ENCODE measurements around the gene MBOAT7.
A peak's percentile ranks its signal among the peaks of the same experiment; 100 is the strongest.
"Not testable (repeated sequence)": the region's sequence is repeated elsewhere in the genome, so short reads cannot be mapped to it uniquely, and the experiment has no call there.

The MBOAT7 gene, protein sequence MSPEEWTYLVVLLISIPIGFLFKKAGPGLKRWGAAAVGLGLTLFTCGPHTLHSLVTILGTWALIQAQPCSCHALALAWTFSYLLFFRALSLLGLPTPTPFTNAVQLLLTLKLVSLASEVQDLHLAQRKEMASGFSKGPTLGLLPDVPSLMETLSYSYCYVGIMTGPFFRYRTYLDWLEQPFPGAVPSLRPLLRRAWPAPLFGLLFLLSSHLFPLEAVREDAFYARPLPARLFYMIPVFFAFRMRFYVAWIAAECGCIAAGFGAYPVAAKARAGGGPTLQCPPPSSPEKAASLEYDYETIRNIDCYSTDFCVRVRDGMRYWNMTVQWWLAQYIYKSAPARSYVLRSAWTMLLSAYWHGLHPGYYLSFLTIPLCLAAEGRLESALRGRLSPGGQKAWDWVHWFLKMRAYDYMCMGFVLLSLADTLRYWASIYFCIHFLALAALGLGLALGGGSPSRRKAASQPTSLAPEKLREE

GRCh38 chr19:54189145-54189734 is at the start of gene MBOAT7:
MBOAT7 (minus strand) TSS chr19:54189580; CDS start chr19:54188508, 1,072 bp downstream.
- DNase-seq: no peak

DNA sequence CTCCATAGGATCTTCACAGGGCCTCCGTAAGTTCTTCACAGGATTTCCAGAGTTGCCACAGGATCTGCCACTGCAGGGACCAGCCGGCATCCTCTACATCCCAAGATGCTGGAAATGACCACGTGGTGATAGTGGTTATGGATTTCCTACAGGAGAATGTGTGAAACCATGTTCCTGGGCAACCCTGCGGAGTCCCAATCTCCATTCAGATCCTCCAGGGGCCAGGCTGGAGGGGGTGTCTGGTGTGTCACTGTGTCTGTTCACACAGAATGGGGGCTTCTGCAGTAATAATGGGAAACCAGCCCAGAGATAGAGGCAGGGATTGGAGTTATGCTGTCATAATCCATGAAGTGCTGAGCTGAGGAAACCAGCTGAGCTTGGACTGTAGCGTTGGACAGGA is 44.6 kb upstream of the MBOAT7 start:
- DNase-seq: no peak

DNA sequence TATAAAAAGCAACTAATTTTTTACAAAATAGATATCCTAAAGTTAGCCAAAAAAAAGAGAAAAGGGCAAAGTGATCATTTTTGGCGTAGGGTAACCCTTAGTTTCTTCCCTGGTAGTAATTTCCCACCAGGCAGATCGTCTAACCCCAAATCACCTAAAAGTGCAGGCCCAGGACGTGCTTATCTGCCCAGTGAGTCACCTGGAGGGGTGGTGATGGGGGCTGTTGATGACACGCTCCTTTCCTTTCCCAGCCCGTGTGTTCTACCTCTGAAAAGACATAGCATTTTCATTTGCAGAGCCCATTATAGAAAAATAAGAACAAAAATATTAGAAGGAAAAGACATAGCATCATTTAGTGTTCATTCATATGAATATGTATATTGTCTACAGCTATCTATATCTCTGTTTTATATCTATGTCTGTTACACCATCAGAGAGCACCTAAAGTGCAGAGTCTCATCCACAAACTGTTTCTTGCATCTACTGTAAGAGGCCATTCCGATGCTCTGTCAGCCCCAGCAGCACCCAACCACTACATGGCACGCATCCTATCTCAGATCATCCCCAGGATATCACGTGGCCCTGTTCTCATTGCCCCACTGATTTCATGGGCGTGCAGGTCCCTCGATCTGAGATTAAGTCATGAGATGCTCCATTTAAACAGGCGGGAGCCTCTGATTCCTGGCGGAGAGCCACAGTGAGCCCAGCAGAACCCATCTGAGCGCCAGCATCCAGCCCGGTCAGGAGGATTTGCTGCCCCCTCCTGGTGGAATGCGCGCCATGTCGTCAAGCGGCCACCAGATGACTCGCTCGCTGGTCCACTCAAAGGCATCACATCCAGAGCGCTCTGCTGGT is 41.9 kb upstream of the MBOAT7 start:
- DNase-seq: peak; percentile 83

GRCh38 chr19:54230031-54230430 is 40.7 kb upstream of the MBOAT7 start:
- DNase-seq: no peak

- DNase-seq: no peak
Measured at GRCh38 chr19:54229146-54229545, 39.8 kb upstream of the MBOAT7 start.

DNA sequence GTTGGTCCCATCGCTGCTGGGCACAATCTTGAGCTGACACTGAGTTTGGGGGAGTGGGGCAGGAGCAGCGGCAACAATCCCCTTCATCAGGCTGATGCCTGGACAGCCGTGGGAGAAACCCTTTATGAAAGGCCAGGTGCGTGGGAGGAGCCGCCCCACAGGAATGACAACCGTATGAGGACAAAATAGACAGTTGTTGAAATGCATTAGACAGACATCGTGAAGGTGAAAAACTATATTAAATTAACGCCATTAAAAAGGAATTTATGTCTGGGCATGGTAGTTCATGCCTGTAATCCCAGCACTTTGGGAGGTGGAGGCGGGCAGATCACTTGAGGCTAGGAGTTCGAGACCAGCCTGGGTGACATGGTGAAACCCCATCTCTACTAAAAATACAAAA is 35.2 kb upstream of the MBOAT7 start:
- DNase-seq: not testable (repeated sequence)

DNA sequence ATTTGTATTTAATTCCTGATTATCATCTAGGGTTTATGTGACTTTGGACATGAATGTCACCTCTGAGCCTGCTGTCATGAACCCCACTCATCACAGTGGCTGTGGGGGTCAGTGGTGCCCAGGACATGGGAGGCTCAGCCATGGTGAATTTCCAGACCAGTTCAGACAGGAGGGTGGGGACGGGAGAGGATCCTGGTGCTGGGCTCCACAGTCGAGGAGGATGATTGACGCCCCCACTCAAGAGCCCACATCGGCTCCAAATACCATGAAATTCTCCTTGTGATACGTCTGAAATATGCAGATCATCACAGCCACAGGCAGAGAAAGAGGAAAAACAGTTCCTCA is 34.5 kb upstream of the MBOAT7 start:
- DNase-seq: not testable (repeated sequence)

GRCh38 chr19:54223277-54223936 is 34.0 kb upstream of the MBOAT7 start:
- not testable (repeated sequence) for DNase-seq

GRCh38 chr19:54222474-54223276 is 33.3 kb upstream of the MBOAT7 start, which contains the start of gene LILRB3:
LILRB3 (minus strand) TSS chr19:54223007; CDS start chr19:54222976, 31 bp downstream.
- DNase-seq: not testable (repeated sequence)

- DNase-seq: not testable (repeated sequence)
Measured at GRCh38 chr19:54221947-54222346, 32.6 kb upstream of the MBOAT7 start.

DNA sequence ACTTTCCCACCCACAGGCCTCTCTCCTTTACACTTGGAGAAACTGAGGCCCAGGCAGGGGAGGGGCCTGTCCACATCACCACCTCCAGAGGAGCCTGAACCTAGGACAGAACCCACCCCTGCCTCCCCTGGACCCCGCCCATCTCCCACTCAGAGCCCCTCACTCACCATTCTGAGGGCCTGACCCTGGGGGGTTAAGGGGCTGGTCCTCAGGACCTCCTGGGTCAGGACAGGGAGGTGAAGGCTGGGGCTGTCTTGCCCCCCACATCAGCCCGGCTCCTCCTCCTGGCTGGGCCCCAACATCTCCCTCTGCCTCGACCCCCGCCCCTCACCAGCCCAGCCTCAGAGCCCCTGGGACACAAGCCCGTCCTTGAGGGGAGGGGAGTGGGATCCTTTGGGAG is 30.3 kb upstream of the MBOAT7 start:
- DNase-seq: not testable (repeated sequence)

GRCh38 chr19:54218960-54219661 is 29.7 kb upstream of the MBOAT7 start:
- DNase-seq: no peak

DNA sequence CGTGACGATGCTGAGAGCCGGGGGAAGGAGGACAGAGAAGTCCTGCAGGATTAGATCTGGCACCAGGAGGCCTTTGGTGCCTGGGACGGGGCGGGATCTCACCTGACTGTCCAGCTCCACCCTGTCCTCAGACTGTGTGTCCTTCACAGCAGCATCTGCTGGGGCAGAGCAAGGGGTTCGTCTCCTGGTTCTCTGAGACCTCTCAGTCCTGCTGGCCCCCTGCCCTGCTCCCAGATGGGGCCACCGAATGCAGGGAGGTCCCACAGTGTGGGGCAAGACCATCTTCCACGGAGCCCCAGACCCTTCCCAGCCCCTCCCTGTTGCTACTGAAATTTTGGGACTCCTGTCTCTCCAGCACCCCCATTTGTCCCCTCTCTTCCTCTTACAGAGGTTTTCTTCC is 28.9 kb upstream of the MBOAT7 start:
- DNase-seq: no peak

- DNase-seq: not testable (repeated sequence)
Measured at GRCh38 chr19:54217517-54218247, 28.3 kb upstream of the MBOAT7 start.

DNA sequence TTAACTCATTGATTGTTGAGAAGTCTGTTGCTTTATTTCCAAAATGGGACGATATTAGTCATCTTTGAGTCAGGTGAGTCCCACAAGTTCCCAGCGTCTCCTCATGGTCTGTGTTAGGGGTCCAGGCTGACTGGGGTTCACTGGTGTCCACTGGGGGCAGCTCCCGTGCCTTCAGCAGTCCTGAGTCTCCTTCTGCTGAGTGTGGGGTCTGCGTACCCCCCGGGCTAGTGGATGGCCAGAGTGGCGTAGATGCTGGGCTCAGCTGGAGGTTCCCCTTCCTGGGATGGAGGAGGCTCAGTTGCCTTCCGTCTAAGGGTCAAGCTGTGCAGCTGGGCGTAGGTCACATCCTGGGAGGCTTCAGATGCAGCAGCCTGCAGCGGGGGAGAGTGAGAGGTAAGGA is 27.5 kb upstream of the MBOAT7 start:
- no peak for DNase-seq

DNA sequence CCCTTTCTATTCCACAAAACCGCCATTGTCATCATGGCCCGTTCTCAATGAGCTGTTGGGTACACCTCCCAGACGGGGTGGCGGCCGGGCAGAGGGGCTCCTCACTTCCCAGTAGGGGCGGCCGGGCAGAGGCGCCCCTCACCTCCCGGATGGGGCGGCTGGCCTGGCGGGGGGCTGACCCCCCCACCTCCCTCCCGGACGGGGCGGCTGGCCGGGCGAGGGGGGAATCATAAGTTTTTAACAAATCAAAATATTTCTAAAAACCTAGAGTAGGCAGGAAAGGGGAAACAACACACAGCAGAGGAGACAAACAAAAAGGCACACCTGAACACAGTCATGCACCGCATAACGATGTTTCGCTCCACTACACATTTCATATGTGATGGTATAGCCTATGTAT is 25.4 kb upstream of the MBOAT7 start:
- not testable (repeated sequence) for DNase-seq

DNA sequence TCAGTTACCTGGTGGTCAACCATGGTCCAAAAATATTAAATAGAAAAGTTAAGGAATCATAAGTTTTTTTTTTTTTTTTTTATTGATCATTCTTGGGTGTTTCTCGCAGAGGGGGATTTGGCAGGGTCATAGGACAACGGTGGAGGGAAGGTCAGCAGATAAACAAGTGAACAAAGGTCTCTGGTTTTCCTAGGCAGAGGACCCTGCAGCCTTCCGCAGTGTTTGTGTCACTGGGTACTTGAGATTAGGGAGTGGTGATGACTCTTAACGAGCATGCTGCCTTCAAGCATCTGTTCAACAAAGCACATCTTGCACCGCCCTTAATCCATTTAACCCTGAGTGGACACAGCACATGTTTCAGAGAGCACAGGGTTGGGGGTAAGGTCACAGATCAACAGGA is 24.8 kb upstream of the MBOAT7 start:
- DNase-seq: not testable (repeated sequence)

DNA sequence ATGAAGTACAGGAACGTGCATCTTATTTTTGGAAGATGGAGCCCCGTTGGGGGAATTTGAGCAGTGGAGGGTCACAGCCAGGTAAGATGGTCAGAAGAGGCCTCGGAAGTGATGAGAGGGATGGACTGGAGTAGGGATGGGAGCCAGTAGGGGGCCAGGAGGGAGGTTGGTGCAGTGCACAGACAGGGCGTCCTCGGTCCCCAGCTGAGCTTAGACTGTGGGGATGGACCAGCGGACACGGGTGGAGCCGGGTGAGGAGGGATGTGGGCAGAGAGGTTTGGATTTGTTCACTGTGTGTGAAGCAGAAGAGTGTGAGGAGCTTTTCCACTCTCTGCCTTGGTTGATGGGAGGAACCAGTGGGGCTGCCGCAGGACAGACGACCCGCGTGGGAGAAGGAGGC is 21.9 kb upstream of the MBOAT7 start:
- no peak for DNase-seq

DNA sequence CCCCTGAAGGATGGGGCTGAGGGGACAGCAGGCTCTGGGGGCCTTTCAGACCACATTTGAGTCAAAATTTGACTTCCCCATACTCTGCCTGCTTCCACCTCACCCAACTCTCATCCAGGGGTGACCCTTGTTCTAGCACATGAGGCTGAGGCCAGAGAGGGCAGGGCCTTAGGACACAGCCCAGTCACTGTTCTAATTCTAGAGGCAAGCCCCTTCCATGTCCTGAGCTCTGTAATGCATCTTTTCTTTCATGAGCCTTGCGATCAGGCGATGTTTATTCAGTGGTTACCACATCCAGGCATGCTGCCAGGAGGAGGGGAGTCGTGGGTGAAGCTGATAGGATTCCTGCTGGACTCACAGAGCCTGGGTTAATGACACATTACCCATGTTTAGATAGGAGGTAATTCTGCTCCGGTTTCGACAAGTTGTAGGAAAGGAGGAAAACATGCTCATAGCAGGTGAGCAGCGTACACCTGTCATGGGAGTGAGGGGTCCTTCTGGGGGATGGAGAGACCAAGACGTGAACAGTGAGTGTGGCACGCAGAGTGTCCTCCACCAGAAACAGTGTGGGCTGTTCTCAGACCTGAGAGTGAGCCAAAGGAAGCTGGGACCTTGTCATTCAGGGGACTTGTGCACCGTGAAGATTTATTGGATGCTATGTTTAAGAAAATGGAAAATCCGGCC is 20.6 kb upstream of the MBOAT7 start:
- no peak for DNase-seq
